ENCODE measurements around the gene PUS1. TPM values are rescaled to one million over a fixed set of nuclear protein-coding genes. Genes with fewer than 3 reads are reported as not detected.
A peak's percentile ranks its signal among the peaks of the same experiment; 100 is the strongest.

The PUS1 gene
- total and polyA plus RNA-seq, 2 donors from 2014 or later: 16.1 to 28.8 TPM

DNA sequence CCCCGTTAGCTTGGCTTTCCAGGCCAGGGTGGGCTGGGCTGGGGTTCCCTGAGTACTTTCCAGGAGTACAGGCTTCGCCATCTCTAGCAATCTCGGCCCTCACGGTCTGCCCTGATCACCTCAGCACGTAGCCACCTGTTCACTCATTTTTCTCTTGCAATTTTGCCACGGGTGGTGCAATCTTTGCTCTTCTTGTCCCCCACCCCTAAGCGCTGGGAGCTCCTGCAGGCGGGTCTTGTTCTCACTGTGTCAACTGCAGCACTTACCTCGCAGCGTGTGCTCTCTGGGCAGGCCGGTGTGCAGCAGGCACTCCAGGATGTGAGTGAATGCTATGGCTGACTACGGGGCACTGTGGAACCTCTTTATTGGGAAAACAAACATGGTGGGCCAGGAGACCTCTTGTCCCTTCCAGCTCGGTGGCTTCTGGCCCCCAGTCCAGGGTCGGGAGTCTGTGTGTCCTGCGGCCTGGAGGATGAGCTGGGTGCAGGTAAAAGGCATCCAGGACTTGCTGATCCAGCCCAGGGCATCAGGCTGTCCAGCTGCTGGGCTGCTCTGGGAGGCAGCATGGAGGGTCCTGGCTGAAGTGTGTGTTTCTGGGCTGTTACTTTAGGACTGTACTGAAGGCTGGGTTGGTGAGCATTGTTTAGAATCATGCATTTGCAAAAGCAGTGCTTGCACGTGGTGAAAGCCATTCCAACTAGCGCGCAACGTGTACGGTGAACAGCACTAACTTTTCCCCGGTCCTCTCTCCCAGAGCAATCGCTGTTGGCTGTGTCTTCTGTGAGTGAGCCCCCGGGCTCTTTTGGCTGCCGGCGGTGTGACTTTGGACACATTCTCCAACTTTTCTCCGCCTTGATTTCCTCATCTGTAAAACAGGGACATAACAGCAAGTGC is 36.1 kb upstream of the PUS1 start:
- intact Hi-C loops (cut with DNase I): no loop called here
- no peak for FAIRE-seq
- TF ChIP-seq, protein P1, sequence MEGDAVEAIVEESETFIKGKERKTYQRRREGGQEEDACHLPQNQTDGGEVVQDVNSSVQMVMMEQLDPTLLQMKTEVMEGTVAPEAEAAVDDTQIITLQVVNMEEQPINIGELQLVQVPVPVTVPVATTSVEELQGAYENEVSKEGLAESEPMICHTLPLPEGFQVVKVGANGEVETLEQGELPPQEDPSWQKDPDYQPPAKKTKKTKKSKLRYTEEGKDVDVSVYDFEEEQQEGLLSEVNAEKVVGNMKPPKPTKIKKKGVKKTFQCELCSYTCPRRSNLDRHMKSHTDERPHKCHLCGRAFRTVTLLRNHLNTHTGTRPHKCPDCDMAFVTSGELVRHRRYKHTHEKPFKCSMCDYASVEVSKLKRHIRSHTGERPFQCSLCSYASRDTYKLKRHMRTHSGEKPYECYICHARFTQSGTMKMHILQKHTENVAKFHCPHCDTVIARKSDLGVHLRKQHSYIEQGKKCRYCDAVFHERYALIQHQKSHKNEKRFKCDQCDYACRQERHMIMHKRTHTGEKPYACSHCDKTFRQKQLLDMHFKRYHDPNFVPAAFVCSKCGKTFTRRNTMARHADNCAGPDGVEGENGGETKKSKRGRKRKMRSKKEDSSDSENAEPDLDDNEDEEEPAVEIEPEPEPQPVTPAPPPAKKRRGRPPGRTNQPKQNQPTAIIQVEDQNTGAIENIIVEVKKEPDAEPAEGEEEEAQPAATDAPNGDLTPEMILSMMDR (IDR thresholded peaks at IDR 0.05; ENCODE audit: borderline replicate concordance, extremely low read depth, insufficient read depth): no peak
- Histone ChIP-seq H3K27me3 (ENCODE audit: control insufficient read depth, insufficient read depth, low read length) (no peaks in the 10 kb centered on the region), H3K27ac (ENCODE audit: low read depth in 2 of 2, low read length in 2 of 2) (no peak overlapping the region), H3K36me3 (ENCODE audit: control insufficient read depth in 2 of 3, insufficient read depth in 3 of 3, low read length in 3 of 3) (peaks cover 0 to 2% (median 0%) of the 10 kb centered on the region in 3 donors), H3K9ac (ENCODE audit: low read length in 3 of 3) (peak overlapping the region in 1 of 3 donors; percentile 43), H3K9me3 (ENCODE audit: control insufficient read depth in 2 of 3, insufficient read depth in 1 of 3, low read length in 3 of 3) (no peaks in the 10 kb centered on the region), H3K4me3 (ENCODE audit: low read length in 3 of 3) (no peak overlapping the region), H3K4me1 (ENCODE audit: control insufficient read depth in 2 of 3, insufficient read depth in 2 of 3, low read depth in 1 of 3, low read length in 3 of 3) (peaks cover 0 to 13% (median 3%) of the 10 kb centered on the region in 3 donors)
- DNase-seq: peak in 1 of 5 donors; percentile 64

DNA sequence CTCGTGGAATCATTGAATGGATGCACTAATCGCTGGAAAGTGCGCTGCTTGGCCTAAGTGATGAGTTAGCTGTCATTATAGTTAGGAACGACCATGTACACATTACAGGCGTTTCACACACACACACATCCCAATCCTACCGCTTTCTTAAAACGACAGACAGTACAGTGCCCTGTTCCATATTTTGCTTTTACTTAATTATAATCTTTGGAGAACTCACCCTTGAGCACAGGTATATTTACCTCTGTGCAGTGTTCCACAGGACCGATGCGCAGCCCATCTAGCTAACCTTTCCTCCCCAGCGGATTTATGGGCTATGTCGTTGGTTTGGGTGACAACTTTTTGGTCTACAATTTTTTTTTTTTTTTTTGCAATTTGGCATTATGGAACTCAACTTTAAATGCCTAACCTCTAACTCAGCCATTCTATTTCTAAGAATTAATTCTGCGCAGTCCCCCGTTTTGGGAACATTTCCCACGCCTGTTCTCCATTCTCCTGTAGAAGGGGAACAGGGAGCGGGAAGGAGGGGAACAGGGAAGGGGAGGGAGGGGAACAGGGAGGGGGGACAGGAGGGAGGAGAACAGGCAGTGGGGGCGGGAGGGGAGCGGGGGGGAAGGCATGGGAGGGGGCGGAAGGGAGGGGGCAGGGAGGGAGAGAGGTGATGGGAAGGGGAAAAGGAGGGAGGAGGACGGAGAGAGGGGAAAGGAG is 35.3 kb upstream of the PUS1 start:
- no peaks in the 10 kb centered on the region for H3K9me3 ChIP-seq (ENCODE audit: control insufficient read depth in 2 of 3, insufficient read depth in 1 of 3, low read length in 3 of 3)
- peak overlapping the region in 1 of 2 donors; percentile 50 for H3K27ac ChIP-seq (ENCODE audit: low read depth in 2 of 2, low read length in 2 of 2)
- peaks cover 0 to 16% (median 9%) of the 10 kb centered on the region in 3 donors for H3K4me1 ChIP-seq (ENCODE audit: control insufficient read depth in 2 of 3, insufficient read depth in 2 of 3, low read depth in 1 of 3, low read length in 3 of 3)
- H3K27me3 ChIP-seq (ENCODE audit: control insufficient read depth, insufficient read depth, low read length): no peaks in the 10 kb centered on the region
- peak in 1 of 5 donors; percentile 32 for DNase-seq
- peaks cover 0 to 2% (median 0%) of the 10 kb centered on the region in 3 donors for H3K36me3 ChIP-seq (ENCODE audit: control insufficient read depth in 2 of 3, insufficient read depth in 3 of 3, low read length in 3 of 3)
- no peak overlapping the region for H3K4me3 ChIP-seq (ENCODE audit: low read length in 3 of 3)
- TF ChIP-seq, protein P1 (IDR thresholded peaks at IDR 0.05; ENCODE audit: borderline replicate concordance, extremely low read depth, insufficient read depth): no peak
- FAIRE-seq: no peak
- intact Hi-C loops (cut with DNase I): no loop called here
- peak overlapping the region in 1 of 3 donors; percentile 43 for H3K9ac ChIP-seq (ENCODE audit: low read length in 3 of 3)

DNA sequence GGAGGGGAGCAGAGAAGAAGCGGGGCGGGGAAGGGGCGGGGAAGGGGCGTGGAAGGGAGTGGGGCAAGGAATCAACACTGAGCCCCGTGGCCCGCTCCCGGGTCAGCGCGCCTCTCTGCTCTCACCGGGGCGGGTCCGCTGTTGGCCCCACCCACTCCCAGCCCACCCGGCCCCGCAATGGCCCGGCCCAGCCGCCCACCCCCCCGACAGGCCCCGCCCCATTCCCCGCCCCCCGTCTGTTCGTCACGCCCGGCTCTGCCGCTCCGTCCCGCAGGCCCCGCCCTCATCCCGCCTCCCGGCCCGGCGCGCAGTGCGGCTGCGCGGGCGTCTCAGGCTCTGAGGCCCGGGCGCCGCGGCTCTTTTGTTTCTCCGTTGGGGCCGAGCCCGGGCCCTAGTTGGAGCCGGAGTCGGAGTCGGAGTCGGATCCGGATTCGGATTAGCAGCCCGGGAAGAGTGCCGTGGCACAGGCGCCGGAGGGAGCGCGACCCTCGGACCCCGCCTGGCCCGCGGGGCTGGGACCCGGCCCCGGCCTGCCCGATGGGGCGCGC is 34.7 kb upstream of the PUS1 start, which contains the start of gene ULK1:
Gene ULK1 (plus strand): TSS at position 310 of the 548 bp plus-strand sequence. CDS start 380 bp downstream, outside the sequence.
- Histone ChIP-seq H3K9ac (ENCODE audit: low read length in 3 of 3) (peak within 1 kb of the TSS; percentile 10 to 78 (median 12)), H3K4me3 (ENCODE audit: low read length in 3 of 3) (peak within 1 kb of the TSS; percentile 31 to 75 (median 52)), H3K9me3 (ENCODE audit: control insufficient read depth in 2 of 3, insufficient read depth in 1 of 3, low read length in 3 of 3) (no peaks in the 10 kb centered on the region), H3K36me3 (ENCODE audit: control insufficient read depth in 2 of 3, insufficient read depth in 3 of 3, low read length in 3 of 3) (peaks cover 0 to 2% (median 0%) of the 10 kb centered on the region in 3 donors), H3K4me1 (ENCODE audit: control insufficient read depth in 2 of 3, insufficient read depth in 2 of 3, low read depth in 1 of 3, low read length in 3 of 3) (peaks cover 0 to 16% (median 9%) of the 10 kb centered on the region in 3 donors), H3K27ac (ENCODE audit: low read depth in 2 of 2, low read length in 2 of 2) (peak within 1 kb of the TSS; percentile 86 to 97), H3K27me3 (ENCODE audit: control insufficient read depth, insufficient read depth, low read length) (no peaks in the 10 kb centered on the region)
- DNase-seq (peak; percentile 90 to 98 (median 97)), FAIRE-seq (no peak)
- TF ChIP-seq, protein P1 (IDR thresholded peaks at IDR 0.05; ENCODE audit: borderline replicate concordance, extremely low read depth, insufficient read depth): no peak
- intact Hi-C loops (cut with DNase I): no loop called here

All from kidney (tissue), 14 donors.